GM12878 (cell line): ENCODE data around the gene DELE1. TPM values are rescaled to one million over a fixed set of nuclear protein-coding genes. Genes with fewer than 3 reads are reported as not detected.

ENCODE experiments used
- ATAC-seq: fragments of 200-7000 bp; cut with Tn5 transposase; 3 replicates; pipeline ENCODE4 v1.9.1; 2020; ENCODE audit warnings: mild to moderate bottlenecking, moderate library complexity
- BruUV-seq: library from RNA; stranded (reverse); fragments of 400-500 nt; replicated peaks from 2 replicates; lab custom pipeline; 2021; lab: Mats Ljungman, UMichigan
- CTCF ChIA-PET: fragments of 300-600 bp; sonication (Branson Sonifier 250); formaldehyde crosslinking; extraction: SDS; loops from one replicate; lab custom pipeline; 2021; ENCODE audit warnings: inconsistent platforms; lab: Yijun Ruan, JAX
- POLR2A ChIA-PET: fragments of 350-600 bp; formaldehyde crosslinking; extraction: SDS; loops from one replicate; lab custom pipeline; 2021; ENCODE audit warnings: inconsistent platforms; lab: Charles Lee
- RAD21 ChIA-PET: fragments of 300-600 bp; sonication (Branson Sonifier 250); formaldehyde crosslinking; loops from one replicate; lab custom pipeline; 2023; ENCODE audit warnings: antibody characterized with exemption; ENCODE audit not compliant: unreplicated experiment; lab: Charles Lee
- SMC1A ChIA-PET: fragments of 300-600 bp; sonication (Branson Sonifier 250); formaldehyde crosslinking; loops from one replicate; lab custom pipeline; 2023; ENCODE audit not compliant: unreplicated experiment, uncharacterized antibody; lab: Charles Lee
- DNase-seq: peaks from one replicate; pipeline ENCODE4 v3.0.0-alpha.2; 2011; ENCODE audit warnings: low read depth, low spot score
- FAIRE-seq: peaks from 3 replicates; lab custom pipeline; 2011; peaks lifted over from hg19 to GRCh38; lab: Jason Lieb, UNC
- H2AFZ ChIP-seq: 2 replicates; pipeline ENCODE4 v1.6.0; 2011; ENCODE audit warnings: low read depth, low read length, control low read depth; ENCODE audit not compliant: control insufficient read depth
- H3K27ac ChIP-seq: 2 replicates; pipeline ENCODE4 v1.5.1; 2011; ENCODE audit warnings: control low read depth; ENCODE audit not compliant: control insufficient read depth, insufficient read depth
- H3K27me3 ChIP-seq, 2 experiments: replicated peaks in 1 of 2; 2 replicates each; pipeline versions ENCODE4 v1.6.0 to v1.6.1; 2011; ENCODE audit warnings: low read length in 1 of 2; ENCODE audit not compliant: control insufficient read depth in 2 of 2, insufficient read depth in 2 of 2
- H3K36me3 ChIP-seq, 2 experiments: 2 replicates each; pipeline ENCODE4 v1.5.1; 2011; ENCODE audit warnings: low read length in 1 of 2; ENCODE audit not compliant: control insufficient read depth in 2 of 2, insufficient read depth in 2 of 2
- H3K4me1 ChIP-seq: 2 replicates; pipeline ENCODE4 v1.6.1; 2011; ENCODE audit warnings: mild to moderate bottlenecking, low read length, moderate library complexity, mixed read lengths; ENCODE audit not compliant: control insufficient read depth, insufficient read depth
- H3K4me2 ChIP-seq: 2 replicates; pipeline ENCODE4 v1.6.0; 2011; ENCODE audit warnings: control low read depth; ENCODE audit not compliant: control insufficient read depth, insufficient read depth
- H3K4me3 ChIP-seq: fragments of 200-600 bp; sonication (generic); 2 replicates; pipeline ENCODE4 v1.5.1; 2016
- H3K79me2 ChIP-seq: 2 replicates; pipeline ENCODE4 v1.6.0; 2011; ENCODE audit warnings: low read length; ENCODE audit not compliant: control insufficient read depth, insufficient read depth
- H3K9ac ChIP-seq: 2 replicates; pipeline ENCODE4 v1.8.0; 2011; ENCODE audit warnings: low read length, control low read depth, mixed read lengths; ENCODE audit not compliant: control insufficient read depth, insufficient read depth
- H3K9me3 ChIP-seq: replicated peaks from 3 replicates; pipeline ENCODE4 v1.5.1; 2011; ENCODE audit warnings: mild to moderate bottlenecking, low read length; ENCODE audit not compliant: control insufficient read depth, insufficient read depth
- H4K20me1 ChIP-seq: 2 replicates; pipeline ENCODE4 v1.6.0; 2011; ENCODE audit not compliant: control insufficient read depth, insufficient read depth
- FOXK2 ChIP-seq: fragments of 450-650 bp; IDR thresholded peaks from 2 replicates; pipeline ENCODE4 v1.6.1; 2017; ENCODE audit warnings: mild to moderate bottlenecking, moderate library complexity
- HSF1 ChIP-seq: fragments of 150-350 bp; IDR thresholded peaks from 2 replicates; pipeline ENCODE4 v1.6.1; 2014; ENCODE audit warnings: mild to moderate bottlenecking, low read depth, low read length
- JUND ChIP-seq: IDR thresholded peaks from 2 replicates; pipeline ENCODE4 v1.6.1; 2012; ENCODE audit warnings: low read depth, mild to moderate bottlenecking, low read length, improper control_type of control experiment, moderate library complexity
- LARP7 ChIP-seq: fragments of 450-650 bp; IDR thresholded peaks from 2 replicates; pipeline ENCODE4 v1.6.1; 2017; ENCODE audit warnings: mild to moderate bottlenecking
- NFYA ChIP-seq: IDR thresholded peaks from 2 replicates; pipeline ENCODE4 v1.6.1; 2011; ENCODE audit warnings: low read depth, mild to moderate bottlenecking, low read length, improper control_type of control experiment, borderline replicate concordance
- TAF1 ChIP-seq: IDR thresholded peaks from 2 replicates; pipeline ENCODE4 v1.6.1; 2011; ENCODE audit warnings: mild to moderate bottlenecking, low read depth, low read length, borderline replicate concordance
- WGBS: methylation state at CpG from one replicate; pipeline ENCODE4 v1.1.6; 2016; ENCODE audit warnings: low lambda C conversion rate; ENCODE audit not compliant: insufficient replicate concordance, insufficient coverage; ENCODE audit errors: missing lambda C conversion rate; 5-methylcytosine and 5-hydroxymethylcytosine counted together
- in situ Hi-C: fragments of 300-500 bp; cut with MboI; formaldehyde crosslinking; loops from 9 replicates; pipeline ENCODE4 v1.14.3; 2018; ENCODE audit warnings: mixed read lengths
- intact Hi-C: fragments of 100-400 bp; cut with micrococcal nuclease; formaldehyde crosslinking; loops from one replicate; pipeline ENCODE4 v1.14.2; 2022; ENCODE audit not compliant: unreplicated experiment
- polyA plus RNA-seq, 11 experiments: library from polyadenylated mRNA; depleted of rRNA in 4 of 11; unstranded in 6 of 11; stranded (reverse) in 5 of 11; fragments of >200 nt; fragmentation: Nextera tagmentation in 4 of 11; fragmentation: Illumina TruSeq in 1 of 11; extraction: Ambion mirVana in 4 of 11; extraction: Trizol in 1 of 11; gene quantifications; 1 replicate in 1 of 11; 2 replicates in 10 of 11; pipeline versions ENCODE4 v1.2.1 to v1.2.3, GENCODE V29; 2011 to 2016; ENCODE audit warnings: inconsistent platforms in 2 of 11, missing spikeins in 2 of 11, low read depth in 1 of 11
- total RNA-seq, 4 experiments: library from RNA; depleted of rRNA in 3 of 4; stranded (reverse); fragments of >200 nt in 3 of 4; fragmentation: Illumina TruSeq in 1 of 4; extraction: Trizol in 1 of 4; gene quantifications; 2 replicates each; pipeline versions ENCODE4 v1.2.1 to v1.2.3, GENCODE V29; 2013 to 2021
- TF ChIP-seq, protein P1 (sequence below): IDR thresholded peaks from 2 replicates; pipeline ENCODE4 v1.6.1; 2011; ENCODE audit warnings: low read depth, mild to moderate bottlenecking, low read length, moderate library complexity, borderline replicate concordance; ENCODE audit errors: extremely low read depth
- TF ChIP-seq, protein P2 (sequence below): fragments of 450-650 bp; IDR thresholded peaks from 2 replicates; pipeline ENCODE4 v1.6.1; 2017; ENCODE audit warnings: borderline replicate concordance

The DELE1 gene
- total and polyA plus RNA-seq, 10 of the 15 experiments (the other 5 are each of a cell fraction or from before 2014, with no cell fraction given), result 18.9 to 71.4 (median 47.6) TPM

- BruUV-seq, result no TSS peak
Observed at GRCh38 chr5:141941307-141941706, 17.6 kb downstream of the DELE1 start.

More at GRCh38 chr5:141941307-141941706, 17.6 kb downstream of the DELE1 start:
- Histone ChIP-seq H3K4me3 (no peak overlapping the region), H3K9me3 (no peaks in the 10 kb centered on the region), H3K27me3 (no peaks in the 10 kb centered on the region), H3K9ac (no peak overlapping the region), H3K4me2 (no peak overlapping the region), H4K20me1 (no peaks in the 10 kb centered on the region), H3K36me3 (peaks cover 3 to 13% of the 10 kb centered on the region in 2 experiments), H3K27ac (no peak overlapping the region), H2AFZ (no peak overlapping the region), H3K4me1 (no peaks in the 10 kb centered on the region), H3K79me2 (no peaks in the 10 kb centered on the region)
- WGBS, result 73% methylated on average over 6 of the region's 6 CpGs
- peak; percentile 26; the same call in 1 of the 3 replicates for ATAC-seq
- in situ Hi-C loops (no loop called here), intact Hi-C loops (no loop called here)
- DNase-seq, result no peak
- ChIA-PET CTCF (interaction anchor here (1.1 to 6.3 kb wide), 3 partner anchors 20 to 38 kb away, joined by 4 to 36 read pairs (median 4); no protein-coding TSS in a partner anchor), POLR2A (no interaction called here), RAD21 (no interaction called here), SMC1A (interaction anchor here (1.0 to 1.3 kb wide), 2 partner anchors 18 to 29 kb away, joined by 3 read pairs; partner anchors contain the start of gene DELE1)
- no peak for TF ChIP-seq FOXK2
- TF ChIP-seq TAF1, result no peak
- no peak for TF ChIP-seq NFYA
- TF ChIP-seq HSF1, result no peak
- TF ChIP-seq LARP7, result no peak
- TF ChIP-seq, protein P1, sequence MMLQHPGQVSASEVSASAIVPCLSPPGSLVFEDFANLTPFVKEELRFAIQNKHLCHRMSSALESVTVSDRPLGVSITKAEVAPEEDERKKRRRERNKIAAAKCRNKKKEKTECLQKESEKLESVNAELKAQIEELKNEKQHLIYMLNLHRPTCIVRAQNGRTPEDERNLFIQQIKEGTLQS, result no peak
- TF ChIP-seq JUND, result no peak
- TF ChIP-seq, protein P2, sequence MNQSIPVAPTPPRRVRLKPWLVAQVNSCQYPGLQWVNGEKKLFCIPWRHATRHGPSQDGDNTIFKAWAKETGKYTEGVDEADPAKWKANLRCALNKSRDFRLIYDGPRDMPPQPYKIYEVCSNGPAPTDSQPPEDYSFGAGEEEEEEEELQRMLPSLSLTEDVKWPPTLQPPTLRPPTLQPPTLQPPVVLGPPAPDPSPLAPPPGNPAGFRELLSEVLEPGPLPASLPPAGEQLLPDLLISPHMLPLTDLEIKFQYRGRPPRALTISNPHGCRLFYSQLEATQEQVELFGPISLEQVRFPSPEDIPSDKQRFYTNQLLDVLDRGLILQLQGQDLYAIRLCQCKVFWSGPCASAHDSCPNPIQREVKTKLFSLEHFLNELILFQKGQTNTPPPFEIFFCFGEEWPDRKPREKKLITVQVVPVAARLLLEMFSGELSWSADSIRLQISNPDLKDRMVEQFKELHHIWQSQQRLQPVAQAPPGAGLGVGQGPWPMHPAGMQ, result no peak
- FAIRE-seq, result no peak
